SK-N-SH (cell line): ENCODE data around the gene SLC33A1. TPM values are rescaled to one million over a fixed set of nuclear protein-coding genes. Genes with fewer than 3 reads are reported as not detected.

Experiments
- CTCF ChIA-PET: fragments of 300-600, 350-600 bp; formaldehyde crosslinking; extraction: SDS; loops from one replicate; lab custom pipeline; 2021; lab: Yijun Ruan, JAX
- POLR2A ChIA-PET: fragments of 350-600 bp; sonication (Branson Sonifier 250); formaldehyde crosslinking; extraction: SDS; loops from one replicate; lab custom pipeline; 2020; ENCODE audit warnings: antibody characterized with exemption, inconsistent platforms; lab: Yijun Ruan, JAX
- DNase-seq: peaks from one replicate; pipeline ENCODE4 v3.0.0; 2012
- H2AFZ ChIP-seq: fragments of 200-600 bp; sonication (generic); 2 replicates; pipeline ENCODE4 v1.8.1; 2016; ENCODE audit warnings: antibody characterized with exemption, mild to moderate bottlenecking, low read depth
- H3F3A ChIP-seq: fragments of 200-600 bp; sonication (generic); replicated peaks from 2 replicates; pipeline ENCODE3; 2016; ENCODE audit warnings: antibody characterized with exemption, mild to moderate bottlenecking; ENCODE audit not compliant: insufficient read depth
- H3K27ac ChIP-seq, 2 experiments: fragments of 200-500 bp in 1 of 2; fragments of 200-600 bp in 1 of 2; sonication (Bioruptor generic) in 1 of 2; sonication (generic), shearing (Covaris generic) in 1 of 2; 2 replicates each; pipeline versions ENCODE4 v1.5.1 to v1.6.1; 2014 to 2016; ENCODE audit warnings: low read depth in 2 of 2, inconsistent platforms in 1 of 2, low read length in 1 of 2, mild to moderate bottlenecking in 1 of 2, mixed read lengths in 1 of 2
- H3K27me3 ChIP-seq: fragments of 200-600 bp; sonication (generic), shearing (Covaris generic); 2 replicates; pipeline ENCODE4 v1.6.1; 2016; ENCODE audit warnings: mixed run types; ENCODE audit not compliant: insufficient read depth
- H3K36me3 ChIP-seq, 2 experiments: fragments of 200-500 bp in 1 of 2; fragments of 200-600 bp in 1 of 2; sonication (Bioruptor generic) in 1 of 2; sonication (generic) in 1 of 2; replicated peaks in 1 of 2; 2 replicates each; pipeline versions ENCODE3 to v1.5.1; 2014 to 2016; ENCODE audit warnings: low read length in 1 of 2, mild to moderate bottlenecking in 1 of 2; ENCODE audit not compliant: insufficient read depth in 2 of 2, control insufficient read depth in 1 of 2
- H3K4me1 ChIP-seq, 2 experiments: fragments of 200-500 bp in 1 of 2; fragments of 200-600 bp in 1 of 2; sonication (Bioruptor generic) in 1 of 2; sonication (generic), shearing (Covaris generic) in 1 of 2; 2 replicates each; pipeline versions ENCODE4 v1.5.1 to v1.6.1; 2014 to 2016; ENCODE audit warnings: low read depth in 1 of 2, low read length in 1 of 2, mixed run types in 1 of 2; ENCODE audit not compliant: insufficient read depth in 2 of 2, control insufficient read depth in 1 of 2
- H3K4me2 ChIP-seq: fragments of 200-600 bp; sonication (generic), shearing (Covaris generic); 2 replicates; pipeline ENCODE4 v1.6.1; 2017; ENCODE audit warnings: mixed run types
- H3K4me3 ChIP-seq, 2 experiments: fragments of 200-500 bp in 1 of 2; fragments of 200-600 bp in 1 of 2; sonication (Bioruptor generic) in 1 of 2; sonication (generic), shearing (Covaris generic) in 1 of 2; 2 replicates each; pipeline versions ENCODE4 v1.5.1 to v1.8.1; 2014 to 2016; ENCODE audit warnings: low read depth in 2 of 2, inconsistent platforms in 1 of 2, low read length in 1 of 2, mild to moderate bottlenecking in 1 of 2, mixed read lengths in 1 of 2, moderate library complexity in 1 of 2
- H3K79me2 ChIP-seq: fragments of 200-600 bp; sonication (generic); 2 replicates; pipeline ENCODE4 v1.8.1; 2017; ENCODE audit warnings: mild to moderate bottlenecking; ENCODE audit not compliant: insufficient read depth
- H3K9ac ChIP-seq: fragments of 200-600 bp; sonication (generic); 2 replicates; pipeline ENCODE4 v1.6.1; 2017; ENCODE audit warnings: mixed run types
- H3K9me2 ChIP-seq: fragments of 200-600 bp; sonication (generic); 2 replicates; pipeline ENCODE4 v1.6.1; 2017; ENCODE audit warnings: mixed run types
- H3K9me3 ChIP-seq: fragments of 200-600 bp; sonication (generic); 2 replicates; pipeline ENCODE4 v1.6.1; 2017; ENCODE audit warnings: mixed run types, mild to moderate bottlenecking, moderate library complexity
- H4K20me1 ChIP-seq: fragments of 200-600 bp; sonication (generic); 2 replicates; pipeline ENCODE4 v1.6.1; 2017; ENCODE audit warnings: mild to moderate bottlenecking, mixed run types; ENCODE audit not compliant: insufficient read depth
- CTCF ChIP-seq: fragments of 200-600 bp; sonication (generic); IDR thresholded peaks from 2 replicates; pipeline ENCODE4 v1.6.1; 2017; ENCODE audit warnings: antibody characterized with exemption, mild to moderate bottlenecking, moderate library complexity
- EP300 ChIP-seq, 2 experiments: IDR thresholded peaks; 2 replicates each; pipeline versions ENCODE4 v1.4.0 to v1.6.1; 2012; ENCODE audit warnings: borderline replicate concordance in 1 of 2, low read depth in 1 of 2, low read length in 1 of 2
- FOSL2 ChIP-seq: IDR thresholded peaks from 2 replicates; pipeline ENCODE4 v1.4.0; 2012; ENCODE audit warnings: low read depth, mild to moderate bottlenecking, moderate library complexity, borderline replicate concordance
- GABPA ChIP-seq: IDR thresholded peaks from 2 replicates; pipeline ENCODE4 v1.4.0; 2012; ENCODE audit warnings: low read depth, mild to moderate bottlenecking
- GATA2 ChIP-seq: sonication (generic); formaldehyde crosslinking; IDR thresholded peaks from 2 replicates; pipeline ENCODE4 v1.5.0; 2020; ENCODE audit warnings: mild to moderate bottlenecking, missing genetic modification reagents
- JUND ChIP-seq: IDR thresholded peaks from 2 replicates; pipeline ENCODE4 v1.4.0; 2012
- MEF2A ChIP-seq: IDR thresholded peaks from 2 replicates; pipeline ENCODE4 v1.4.0; 2012; ENCODE audit warnings: low read depth, borderline replicate concordance
- NRF1 ChIP-seq: IDR thresholded peaks from 2 replicates; pipeline ENCODE4 v1.6.1; 2012; ENCODE audit warnings: low read depth, mild to moderate bottlenecking, low read length
- PBX3 ChIP-seq: IDR thresholded peaks from 2 replicates; pipeline ENCODE4; 2012
- RCOR1 ChIP-seq: fragments of 150-350 bp; IDR thresholded peaks from 2 replicates; pipeline ENCODE4 v1.6.1; 2017; ENCODE audit warnings: antibody characterized with exemption, low read length
- RFX5 ChIP-seq: IDR thresholded peaks from 2 replicates; pipeline ENCODE4 v1.6.1; 2012; ENCODE audit warnings: mild to moderate bottlenecking, improper control_type of control experiment, low read length
- RXRA ChIP-seq: IDR thresholded peaks from 2 replicates; pipeline ENCODE4 v1.4.0; 2012; ENCODE audit warnings: low read depth, mild to moderate bottlenecking, borderline replicate concordance
- SIN3A ChIP-seq: IDR thresholded peaks from 2 replicates; pipeline ENCODE4 v1.6.1; 2012; ENCODE audit warnings: low read depth, mild to moderate bottlenecking, low read length, moderate library complexity, borderline replicate concordance
- TEAD4 ChIP-seq: IDR thresholded peaks from 2 replicates; pipeline ENCODE4 v1.4.0; 2012; ENCODE audit warnings: mild to moderate bottlenecking, borderline replicate concordance; ENCODE audit not compliant: insufficient read depth
- USF2 ChIP-seq: fragments of 150-350 bp; IDR thresholded peaks from 2 replicates; pipeline ENCODE4 v1.6.1; 2017; ENCODE audit warnings: antibody characterized with exemption, low read length, low read depth, borderline replicate concordance
- YY1 ChIP-seq: IDR thresholded peaks from 2 replicates; pipeline ENCODE4 v1.4.0; 2012; ENCODE audit warnings: low read depth, mild to moderate bottlenecking
- WGBS: methylation state at CpG from one replicate; pipeline ENCODE4 v1.1.6; 2017; ENCODE audit warnings: low lambda C conversion rate; 5-methylcytosine and 5-hydroxymethylcytosine counted together
- polyA plus RNA-seq, 3 experiments: library from polyadenylated mRNA; depleted of rRNA; stranded (reverse); fragments of >200 nt; gene quantifications; 2 replicates each; pipeline ENCODE4 v1.2.3, GENCODE V29; 2012
- TF ChIP-seq, protein P1 (sequence below): IDR thresholded peaks from 2 replicates; pipeline ENCODE4 v1.4.0; 2012; ENCODE audit warnings: low read depth, borderline replicate concordance
- TF ChIP-seq, protein P2 (sequence below): IDR thresholded peaks from 2 replicates; pipeline ENCODE4 v1.4.0; 2012; ENCODE audit warnings: low read depth
- TF ChIP-seq, protein P3 (sequence below): fragments of 150-350 bp; IDR thresholded peaks from 2 replicates; pipeline ENCODE4 v1.6.1; 2016; ENCODE audit warnings: mild to moderate bottlenecking, low read depth, low read length

The SLC33A1 gene
- polyA plus RNA-seq, 1 of the 3 experiments (the other 2 are of a cell fraction), result 10.3 TPM

- H3K9ac ChIP-seq, result no peak overlapping the region
- H3K4me3 ChIP-seq, result no peak overlapping the region
- H3K4me2 ChIP-seq, result no peak overlapping the region
- POLR2A ChIA-PET, result no interaction called here
- H3F3A ChIP-seq, result no peaks in the 10 kb centered on the region
- peaks cover 100% of the 10 kb centered on the region for H3K79me2 ChIP-seq
- TF ChIP-seq GATA2 (CRISPR knock-in tag), result no peak
- TF ChIP-seq YY1, result no peak
- TF ChIP-seq SIN3A, result no peak
- no peak for TF ChIP-seq USF2
- TF ChIP-seq PBX3, result no peak
- TF ChIP-seq FOSL2, result no peak
- TF ChIP-seq, protein P1, sequence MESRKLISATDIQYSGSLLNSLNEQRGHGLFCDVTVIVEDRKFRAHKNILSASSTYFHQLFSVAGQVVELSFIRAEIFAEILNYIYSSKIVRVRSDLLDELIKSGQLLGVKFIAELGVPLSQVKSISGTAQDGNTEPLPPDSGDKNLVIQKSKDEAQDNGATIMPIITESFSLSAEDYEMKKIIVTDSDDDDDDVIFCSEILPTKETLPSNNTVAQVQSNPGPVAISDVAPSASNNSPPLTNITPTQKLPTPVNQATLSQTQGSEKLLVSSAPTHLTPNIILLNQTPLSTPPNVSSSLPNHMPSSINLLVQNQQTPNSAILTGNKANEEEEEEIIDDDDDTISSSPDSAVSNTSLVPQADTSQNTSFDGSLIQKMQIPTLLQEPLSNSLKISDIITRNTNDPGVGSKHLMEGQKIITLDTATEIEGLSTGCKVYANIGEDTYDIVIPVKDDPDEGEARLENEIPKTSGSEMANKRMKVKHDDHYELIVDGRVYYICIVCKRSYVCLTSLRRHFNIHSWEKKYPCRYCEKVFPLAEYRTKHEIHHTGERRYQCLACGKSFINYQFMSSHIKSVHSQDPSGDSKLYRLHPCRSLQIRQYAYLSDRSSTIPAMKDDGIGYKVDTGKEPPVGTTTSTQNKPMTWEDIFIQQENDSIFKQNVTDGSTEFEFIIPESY, result no peak
- no peak for TF ChIP-seq JUND
- no peak for TF ChIP-seq EP300 (IDR thresholded peaks at IDR 0.05; ENCODE audit: borderline replicate concordance in 1 of 2, low read depth in 1 of 2, low read length in 1 of 2)
- TF ChIP-seq CTCF, result no peak
- TF ChIP-seq RFX5, result no peak
- TF ChIP-seq, protein P2, sequence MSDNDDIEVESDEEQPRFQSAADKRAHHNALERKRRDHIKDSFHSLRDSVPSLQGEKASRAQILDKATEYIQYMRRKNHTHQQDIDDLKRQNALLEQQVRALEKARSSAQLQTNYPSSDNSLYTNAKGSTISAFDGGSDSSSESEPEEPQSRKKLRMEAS, result no peak
- no peak for TF ChIP-seq TEAD4
- TF ChIP-seq GABPA, result no peak
- no peak for TF ChIP-seq RXRA
- no peak for TF ChIP-seq MEF2A
- TF ChIP-seq, protein P3, sequence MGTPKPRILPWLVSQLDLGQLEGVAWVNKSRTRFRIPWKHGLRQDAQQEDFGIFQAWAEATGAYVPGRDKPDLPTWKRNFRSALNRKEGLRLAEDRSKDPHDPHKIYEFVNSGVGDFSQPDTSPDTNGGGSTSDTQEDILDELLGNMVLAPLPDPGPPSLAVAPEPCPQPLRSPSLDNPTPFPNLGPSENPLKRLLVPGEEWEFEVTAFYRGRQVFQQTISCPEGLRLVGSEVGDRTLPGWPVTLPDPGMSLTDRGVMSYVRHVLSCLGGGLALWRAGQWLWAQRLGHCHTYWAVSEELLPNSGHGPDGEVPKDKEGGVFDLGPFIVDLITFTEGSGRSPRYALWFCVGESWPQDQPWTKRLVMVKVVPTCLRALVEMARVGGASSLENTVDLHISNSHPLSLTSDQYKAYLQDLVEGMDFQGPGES, result no peak
- TF ChIP-seq NRF1, result no peak
- TF ChIP-seq RCOR1, result no peak
- TF ChIP-seq, all 33 proteins: peak for 0
- CTCF ChIA-PET, result no interaction called here
- Histone ChIP-seq H3K4me1 (peaks cover 8% of the 10 kb centered on the region in 2 experiments; a peak in 3 of 4 replicates), H3K9me2 (no peaks in the 10 kb centered on the region), H4K20me1 (peaks cover 77% of the 10 kb centered on the region), H3K27me3 (no peaks in the 10 kb centered on the region), H3K27ac (no peak overlapping the region), H2AFZ (no peak overlapping the region), H3K36me3 (no peaks in the 10 kb centered on the region), H3K9me3 (no peaks in the 10 kb centered on the region)
- whole genome bisulfite sequencing, result 63% methylated on average over 3 of the region's 3 CpGs
- no peak for DNase-seq
Observed at GRCh38 chr3:155876037-155876436, 21.8 kb upstream of the SLC33A1 start.
